ENCODE measurements around the gene B4GALNT4. TPM values are rescaled to one million over a fixed set of nuclear protein-coding genes. Genes with fewer than 3 reads are reported as not detected.
A peak's percentile ranks its signal among the peaks of the same experiment; 100 is the strongest.

Gene B4GALNT4
- total RNA-seq, 1 experiment from 2014 or later: 88.0 TPM

- TF ChIP-seq ZMAT4 (CRISPR knock-in tag; IDR thresholded peaks at IDR 0.05) (no peak), NR2C2 (CRISPR knock-in tag; IDR thresholded peaks at IDR 0.05) (no peak), NFE2L1 (CRISPR knock-in tag; IDR thresholded peaks at IDR 0.05) (no peak), NR1H2 (CRISPR knock-in tag; IDR thresholded peaks at IDR 0.05) (no peak), ELF4 (CRISPR knock-in tag; IDR thresholded peaks at IDR 0.05; ENCODE audit: low read depth) (no peak), OVOL2 (CRISPR knock-in tag; IDR thresholded peaks at IDR 0.05; ENCODE audit: borderline replicate concordance) (no peak), ZBTB21 (CRISPR knock-in tag; IDR thresholded peaks at IDR 0.05; ENCODE audit: borderline replicate concordance) (no peak), FOXK1 (CRISPR knock-in tag; IDR thresholded peaks at IDR 0.05) (no peak), ESRRA (CRISPR knock-in tag; IDR thresholded peaks at IDR 0.05; ENCODE audit: borderline replicate concordance) (no peak), TP53 (CRISPR knock-in tag; IDR thresholded peaks at IDR 0.05) (no peak), CDX4 (CRISPR knock-in tag; IDR thresholded peaks at IDR 0.05; ENCODE audit: borderline replicate concordance) (no peak), PREB (CRISPR knock-in tag; IDR thresholded peaks at IDR 0.05; ENCODE audit: borderline replicate concordance) (no peak), E2F4 (CRISPR knock-in tag; IDR thresholded peaks at IDR 0.05; ENCODE audit: borderline replicate concordance, low read depth) (no peak), RORB (CRISPR knock-in tag; IDR thresholded peaks at IDR 0.05) (no peak), PRDM15 (CRISPR knock-in tag; IDR thresholded peaks at IDR 0.05) (no peak), NFYB (CRISPR knock-in tag; conservative IDR thresholded peaks at IDR 0.05; ENCODE audit: low read depth) (no peak), ZNF281 (CRISPR knock-in tag; IDR thresholded peaks at IDR 0.05) (no peak), TCF7 (CRISPR knock-in tag; IDR thresholded peaks at IDR 0.05; ENCODE audit: low read depth) (no peak), USF2 (CRISPR knock-in tag; IDR thresholded peaks at IDR 0.05) (peak; percentile 28; the same call in 1 of the 2 replicates), ZNF532 (CRISPR knock-in tag; IDR thresholded peaks at IDR 0.05; ENCODE audit: borderline replicate concordance) (no peak), ZNF219 (CRISPR knock-in tag; IDR thresholded peaks at IDR 0.05; ENCODE audit: borderline replicate concordance) (no peak), ZNF317 (CRISPR knock-in tag; IDR thresholded peaks at IDR 0.05; ENCODE audit: borderline replicate concordance, low read depth) (no peak; the same call in 1 of the 2 replicates), SMAD3 (CRISPR knock-in tag; IDR thresholded peaks at IDR 0.05; ENCODE audit: borderline replicate concordance) (no peak)
These were observed 37.7 kb downstream of the B4GALNT4 start (continued) for GRCh38 chr11:406796-407650.

All from WTC11 (cell line).